ENCODE data around the gene FEM1A.
"Not testable (repeated sequence)": the region's sequence is repeated elsewhere in the genome, so short reads cannot be mapped to it uniquely, and the experiment has no call there.

FEM1A gene

GRCh38 chr19:4791183-4792018 is at the start of gene FEM1A:
FEM1A (plus strand) TSS chr19:4791734; CDS start chr19:4791855, 121 bp downstream.
- peak; percentile 99 for DNase-seq (ENCODE audit: low spot score)

GRCh38 chr19:4742723-4743646 is 48.5 kb upstream of the FEM1A start:
- no peak for DNase-seq (ENCODE audit: low spot score)

GRCh38 chr19:4744451-4745174 is 46.9 kb upstream of the FEM1A start:
- DNase-seq (ENCODE audit: low spot score), result no peak

- DNase-seq (ENCODE audit: low spot score), result not testable (repeated sequence)
Measured at GRCh38 chr19:4745175-4745574, 46.4 kb upstream of the FEM1A start.

GRCh38 chr19:4745986-4746385 is 45.5 kb upstream of the FEM1A start:
- no peak for DNase-seq (ENCODE audit: low spot score)

GRCh38 chr19:4748185-4748584 is 43.3 kb upstream of the FEM1A start:
- DNase-seq (ENCODE audit: low spot score), result no peak

GRCh38 chr19:4748589-4748988 is 42.9 kb upstream of the FEM1A start:
- no peak for DNase-seq (ENCODE audit: low spot score)

- no peak for DNase-seq (ENCODE audit: low spot score)
Measured at GRCh38 chr19:4749870-4750590, 41.5 kb upstream of the FEM1A start.

GRCh38 chr19:4754248-4754647 is 37.3 kb upstream of the FEM1A start:
- no peak for DNase-seq (ENCODE audit: low spot score)

GRCh38 chr19:4755459-4755858 is 36.1 kb upstream of the FEM1A start:
- no peak for DNase-seq (ENCODE audit: low spot score)

- DNase-seq (ENCODE audit: low spot score), result no peak
Measured at GRCh38 chr19:4758082-4758481, 33.5 kb upstream of the FEM1A start.

GRCh38 chr19:4758659-4759058 is 32.9 kb upstream of the FEM1A start:
- no peak for DNase-seq (ENCODE audit: low spot score)

GRCh38 chr19:4759388-4760284 is 31.9 kb upstream of the FEM1A start:
- peak; percentile 59 for DNase-seq (ENCODE audit: low spot score)

GRCh38 chr19:4760285-4760650 is 31.3 kb upstream of the FEM1A start:
- DNase-seq (ENCODE audit: low spot score), result no peak

- no peak for DNase-seq (ENCODE audit: low spot score)
Measured at GRCh38 chr19:4763021-4763420, 28.5 kb upstream of the FEM1A start.

- DNase-seq (ENCODE audit: low spot score), result no peak
Measured at GRCh38 chr19:4764393-4764660, 27.2 kb upstream of the FEM1A start.

GRCh38 chr19:4768934-4769777 is 22.4 kb upstream of the FEM1A start:
- peak; percentile 74 for DNase-seq (ENCODE audit: low spot score)

GRCh38 chr19:4772566-4772965 is 19.0 kb upstream of the FEM1A start:
- DNase-seq (ENCODE audit: low spot score), result no peak

- no peak for DNase-seq (ENCODE audit: low spot score)
Measured at GRCh38 chr19:4773047-4773640, 18.4 kb upstream of the FEM1A start.

GRCh38 chr19:4774136-4774535 is 17.4 kb upstream of the FEM1A start:
- no peak for DNase-seq (ENCODE audit: low spot score)
